NK-92 (cell line): Measurements from ENCODE around the gene DDX47.
A peak's percentile ranks its signal among the peaks of the same experiment; 100 is the strongest.

Experiments
- DNase-seq: peaks from one replicate; lab custom pipeline; 2025; ENCODE audit not compliant: unreplicated experiment; lab: John Stamatoyannopoulos, UW

Gene DDX47

GRCh38 chr12:12813120-12814101 lies at the start of gene DDX47:
Gene DDX47, plus strand, starts transcription at chr12:12813346. Its CDS starts 22 bp downstream, at chr12:12813368.
- peak; percentile 65 for DNase-seq

- DNase-seq: no peak
Measured at GRCh38 chr12:12764824-12765223, 48.3 kb upstream of the DDX47 start.

GRCh38 chr12:12770262-12770661 lies 42.9 kb upstream of the DDX47 start:
- no peak for DNase-seq

GRCh38 chr12:12774791-12775190 lies 38.4 kb upstream of the DDX47 start:
- no peak for DNase-seq

- no peak for DNase-seq
Measured at GRCh38 chr12:12776261-12776660, 36.9 kb upstream of the DDX47 start.

- DNase-seq: no peak
Measured at GRCh38 chr12:12777092-12777491, 36.1 kb upstream of the DDX47 start.

GRCh38 chr12:12779007-12779406 lies 34.1 kb upstream of the DDX47 start:
- no peak for DNase-seq

GRCh38 chr12:12779529-12779928 lies 33.6 kb upstream of the DDX47 start:
- no peak for DNase-seq

GRCh38 chr12:12784116-12784515 lies 29.0 kb upstream of the DDX47 start:
- DNase-seq: no peak

- no peak for DNase-seq
Measured at GRCh38 chr12:12784911-12785814, 28.0 kb upstream of the DDX47 start, which contains the start of gene APOLD1. Gene APOLD1, plus strand, starts transcription at chr12:12785659. Its CDS starts 33 bp downstream, at chr12:12785692.

- DNase-seq: no peak
Measured at GRCh38 chr12:12786351-12786705, 26.8 kb upstream of the DDX47 start.

- DNase-seq: no peak
Measured at GRCh38 chr12:12786706-12787601, 26.2 kb upstream of the DDX47 start.

GRCh38 chr12:12788131-12788530 lies 25.0 kb upstream of the DDX47 start:
- DNase-seq: no peak

- DNase-seq: no peak
Measured at GRCh38 chr12:12788675-12789368, 24.3 kb upstream of the DDX47 start.

- no peak for DNase-seq
Measured at GRCh38 chr12:12790956-12791355, 22.2 kb upstream of the DDX47 start.

- DNase-seq: no peak
Measured at GRCh38 chr12:12791756-12792369, 21.3 kb upstream of the DDX47 start.

- DNase-seq: no peak
Measured at GRCh38 chr12:12792421-12792820, 20.7 kb upstream of the DDX47 start.

- DNase-seq: no peak
Measured at GRCh38 chr12:12794686-12795085, 18.5 kb upstream of the DDX47 start.

GRCh38 chr12:12796171-12796570 lies 17.0 kb upstream of the DDX47 start:
- DNase-seq: no peak
